Measurements from ENCODE around the gene FLNB.

- no peak for TF ChIP-seq EZH2phosphoT487 (IDR thresholded peaks at IDR 0.05; ENCODE audit: insufficient read depth, low read depth)
- TF ChIP-seq EZH2 (IDR thresholded peaks at IDR 0.05; ENCODE audit: insufficient read depth, poor library complexity, severe bottlenecking) = no peak
These were observed 39.7 kb upstream of the FLNB start for GRCh38 chr3:57968501-57968900.

Data from GM23248 (cell line).